Spleen (tissue), 11 donors: ENCODE data around the gene MYOZ2. TPM values are rescaled to one million over a fixed set of nuclear protein-coding genes. Genes with fewer than 3 reads are reported as not detected.

Experiments used
- DNase-seq: peaks from one replicate; pipeline ENCODE4 v3.0.0-alpha.2; 2020
- H3K27ac ChIP-seq, 8 donors: fragments of 200-600 bp; sonication (generic) in 7 of 8; 1 replicate in 4 of 8; 2 replicates in 4 of 8; pipeline versions ENCODE4 v1.5.0 to v1.8.0; 2016 to 2021; ENCODE audit warnings: inconsistent platforms in 4 of 8, mild to moderate bottlenecking in 4 of 8, moderate library complexity in 1 of 8
- H3K27me3 ChIP-seq, 7 donors: fragments of 200-600 bp; sonication (generic) in 6 of 7; replicated peaks in 1 of 7; 1 replicate in 4 of 7; 2 replicates in 3 of 7; pipeline versions ENCODE4 v1.5.0 to v1.8.0; 2016 to 2021; ENCODE audit warnings: inconsistent platforms in 3 of 7, mild to moderate bottlenecking in 1 of 7
- H3K36me3 ChIP-seq, 6 donors: fragments of 200-600 bp; sonication (generic) in 5 of 6; 1 replicate in 4 of 6; 2 replicates in 2 of 6; pipeline versions ENCODE4 v1.5.0 to v1.8.0; 2016 to 2021; ENCODE audit warnings: inconsistent platforms in 2 of 6
- H3K4me1 ChIP-seq, 6 donors: fragments of 200-600 bp; sonication (generic) in 5 of 6; 1 replicate in 3 of 6; 2 replicates in 3 of 6; pipeline versions ENCODE4 v1.5.0 to v1.8.0; 2016 to 2021; ENCODE audit warnings: inconsistent platforms in 3 of 6
- H3K4me3 ChIP-seq, 8 donors: fragments of 200-600 bp; sonication (generic) in 7 of 8; 1 replicate in 4 of 8; 2 replicates in 4 of 8; pipeline versions ENCODE4 v1.5.0 to v1.8.0; 2016 to 2021; ENCODE audit warnings: inconsistent platforms in 4 of 8, mild to moderate bottlenecking in 4 of 8, moderate library complexity in 2 of 8
- H3K9me3 ChIP-seq, 8 donors: fragments of 200-600 bp; sonication (generic) in 7 of 8; 1 replicate in 4 of 8; 2 replicates in 4 of 8; pipeline versions ENCODE4 v1.5.0 to v1.8.0; 2016 to 2021; ENCODE audit warnings: inconsistent platforms in 4 of 8
- POLR2A ChIP-seq, 3 donors: fragments of 450-650 bp; IDR thresholded peaks; one replicate each; pipeline ENCODE4 v1.5.1; 2017; ENCODE audit warnings: antibody characterized with exemption in 3 of 3, mild to moderate bottlenecking in 1 of 3
- POLR2AphosphoS5 ChIP-seq, 3 donors: sonication (generic); formaldehyde crosslinking; IDR thresholded peaks; one replicate each; pipeline ENCODE4 v1.5.1; 2017; ENCODE audit warnings: antibody characterized with exemption in 3 of 3
- WGBS, 5 donors: extraction: QIAGEN DNeasy Blood & Tissue Kit in 3 of 5; methylation state at CpG; one replicate each; pipeline versions ENCODE4 v1.1.5 to v1.1.7; 2013 to 2018; 5-methylcytosine and 5-hydroxymethylcytosine counted together
- intact Hi-C: fragments of 100-400 bp; cut with DNase I; formaldehyde crosslinking; loops from one replicate; pipeline ENCODE4 v1.15.0; 2023; ENCODE audit warnings: low total_unique reads
- polyA plus RNA-seq, 3 donors: library from polyadenylated mRNA; stranded (reverse); fragments of 200-250 nt; gene quantifications; one replicate each; pipeline ENCODE4 v1.2.1, GENCODE V29; 2013
- total RNA-seq, 7 donors: library from RNA; depleted of rRNA in 3 of 7; stranded (reverse); fragments of >200 nt in 3 of 7; fragmentation: NEBNext Ultra II Directional in 4 of 7; extraction: Animal tissue kit (Norgen Biotek cat#: 25700) in 4 of 7; gene quantifications; one replicate each; pipeline versions ENCODE4 v1.1.0 to v1.2.1, GENCODE V29; 2016 to 2021
- TF ChIP-seq, protein P1 (sequence below), 11 experiments: fragments of 200-600 bp in 7 of 11; fragments of 450-650 bp in 4 of 11; sonication (generic) in 4 of 11; IDR thresholded peaks in 8 of 11; conservative IDR thresholded peaks in 3 of 11; 1 replicate in 7 of 11; 2 replicates in 4 of 11; pipeline versions ENCODE4 v1.4.0 to v1.8.0; 2016 to 2021; ENCODE audit warnings: antibody characterized with exemption in 11 of 11, inconsistent platforms in 4 of 11, mild to moderate bottlenecking in 1 of 11
- donor health status: healthy with polysubstance abuse.
- donor health status: DM: no; HTN: no; CAD: no; lungs with moderate emphysema.
- donor health status: DM: no; HTN: no; CAD: no.
- donor health status: Bipolar disorder and iron deficiency.
- donor health status: healthy.
- donor health status: DM: no; HTN: no; CAD: no.
- donor health status: DM: yes; HTN: yes; CAD: no.

The MYOZ2 gene
- total and polyA plus RNA-seq, 10 donors, result 0.26 to 0.54 (median 0.41) TPM; not detected in 1

DNA sequence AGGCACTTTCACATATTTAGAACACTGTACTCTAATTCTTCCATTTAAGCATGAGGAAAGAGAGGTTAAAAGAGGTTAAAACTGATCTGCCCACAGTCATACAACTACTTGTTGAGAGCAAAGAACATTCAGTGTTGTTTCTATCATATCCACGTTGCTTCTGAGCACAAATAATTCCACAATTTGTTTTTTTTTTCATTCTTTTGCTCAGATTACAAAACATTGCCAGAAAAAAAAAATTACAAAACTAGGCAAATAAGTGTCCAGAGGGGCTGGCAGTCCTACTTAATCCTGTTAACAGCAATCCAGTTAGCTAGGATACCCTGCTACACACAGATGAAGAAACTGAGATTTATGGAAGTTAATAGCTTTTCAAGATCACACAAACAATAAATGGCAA is 70.5 kb downstream of the MYOZ2 start:
- WGBS, 5 donors, result 53 to 72% (median 66%) methylated on average over 1 of the region's 1 CpG
- H3K4me3 ChIP-seq, result no peak overlapping the region

DNA sequence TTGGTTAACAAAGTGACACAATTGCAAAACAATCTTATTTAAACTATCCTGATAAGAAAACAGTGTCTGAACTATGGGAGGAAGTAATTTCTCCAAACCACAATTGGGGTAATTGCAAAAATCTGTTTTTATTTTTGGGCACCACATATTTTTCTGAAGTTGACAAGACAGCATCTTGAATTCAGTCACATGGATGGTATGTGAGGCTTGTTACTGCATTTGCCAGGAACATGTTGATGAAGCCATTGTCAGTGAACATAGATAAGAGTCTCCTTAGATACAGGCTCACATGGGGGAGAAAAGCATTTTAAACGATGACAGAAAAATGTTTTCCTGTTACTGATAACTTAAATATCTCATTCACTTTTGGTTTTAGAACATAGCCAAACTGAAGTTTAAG is 71.4 kb downstream of the MYOZ2 start:
- Histone ChIP-seq H3K4me1 (peaks cover 0 to 12% (median 0%) of the 10 kb centered on the region in 6 donors), H3K27me3 (no peaks in the 10 kb centered on the region), H3K4me3 (no peak overlapping the region), H3K36me3 (no peaks in the 10 kb centered on the region), H3K9me3 (no peaks in the 10 kb centered on the region), H3K27ac (peak overlapping the region in 5 of 8 donors; percentile 3 to 56 (median 52))
- DNase-seq, result no peak
- no peak for TF ChIP-seq POLR2AphosphoS5 (IDR thresholded peaks at IDR 0.05)
- TF ChIP-seq POLR2A (IDR thresholded peaks at IDR 0.05), result no peak
- TF ChIP-seq, protein P1, sequence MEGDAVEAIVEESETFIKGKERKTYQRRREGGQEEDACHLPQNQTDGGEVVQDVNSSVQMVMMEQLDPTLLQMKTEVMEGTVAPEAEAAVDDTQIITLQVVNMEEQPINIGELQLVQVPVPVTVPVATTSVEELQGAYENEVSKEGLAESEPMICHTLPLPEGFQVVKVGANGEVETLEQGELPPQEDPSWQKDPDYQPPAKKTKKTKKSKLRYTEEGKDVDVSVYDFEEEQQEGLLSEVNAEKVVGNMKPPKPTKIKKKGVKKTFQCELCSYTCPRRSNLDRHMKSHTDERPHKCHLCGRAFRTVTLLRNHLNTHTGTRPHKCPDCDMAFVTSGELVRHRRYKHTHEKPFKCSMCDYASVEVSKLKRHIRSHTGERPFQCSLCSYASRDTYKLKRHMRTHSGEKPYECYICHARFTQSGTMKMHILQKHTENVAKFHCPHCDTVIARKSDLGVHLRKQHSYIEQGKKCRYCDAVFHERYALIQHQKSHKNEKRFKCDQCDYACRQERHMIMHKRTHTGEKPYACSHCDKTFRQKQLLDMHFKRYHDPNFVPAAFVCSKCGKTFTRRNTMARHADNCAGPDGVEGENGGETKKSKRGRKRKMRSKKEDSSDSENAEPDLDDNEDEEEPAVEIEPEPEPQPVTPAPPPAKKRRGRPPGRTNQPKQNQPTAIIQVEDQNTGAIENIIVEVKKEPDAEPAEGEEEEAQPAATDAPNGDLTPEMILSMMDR (IDR thresholded peaks at IDR 0.05 in 8 of 11, conservative IDR thresholded peaks at IDR 0.05 in 3 of 11), result no peak
- intact Hi-C loops, result no loop called here
- WGBS, 5 donors, result 11 to 18% (median 15%) methylated on average over 1 of the region's 1 CpG

More for the DNA sequence above, 70.5 kb downstream of the MYOZ2 start:
- no peak for DNase-seq
- Histone ChIP-seq H3K27me3 (no peaks in the 10 kb centered on the region), H3K27ac (peak overlapping the region in 6 of 8 donors; percentile 3 to 56 (median 50)), H3K36me3 (no peaks in the 10 kb centered on the region), H3K9me3 (no peaks in the 10 kb centered on the region), H3K4me1 (peaks cover 0 to 4% (median 0%) of the 10 kb centered on the region in 6 donors)
- intact Hi-C loops, result no loop called here
- TF ChIP-seq, protein P1 (IDR thresholded peaks at IDR 0.05 in 8 of 11, conservative IDR thresholded peaks at IDR 0.05 in 3 of 11), result no peak
- no peak for TF ChIP-seq POLR2AphosphoS5 (IDR thresholded peaks at IDR 0.05)

DNA sequence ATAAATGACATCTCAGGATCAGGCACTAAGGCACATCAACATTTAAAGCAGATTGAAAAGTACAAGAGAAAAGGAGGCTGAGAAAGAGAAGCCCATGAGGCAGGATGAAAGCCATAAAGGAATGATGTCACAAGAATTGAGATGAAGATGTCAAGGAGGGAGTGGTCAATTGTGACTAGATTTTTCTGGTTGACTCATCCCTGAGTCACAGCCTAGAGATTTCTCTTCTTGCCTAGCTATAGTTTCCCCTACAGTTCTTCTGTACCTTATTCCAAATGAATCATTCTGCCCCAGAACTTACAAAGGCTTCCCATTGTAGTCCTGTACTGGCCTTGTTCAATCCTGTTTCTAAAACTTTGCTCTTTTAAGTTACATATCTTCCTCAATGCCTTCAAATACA is 73.4 kb downstream of the MYOZ2 start:
- Histone ChIP-seq H3K27ac (peak overlapping the region in 1 of 8 donors; percentile 21), H3K4me3 (no peak overlapping the region), H3K9me3 (no peaks in the 10 kb centered on the region), H3K27me3 (no peaks in the 10 kb centered on the region), H3K36me3 (no peaks in the 10 kb centered on the region), H3K4me1 (peaks cover 0 to 26% (median 11%) of the 10 kb centered on the region in 6 donors)
- intact Hi-C loops, result no loop called here
- TF ChIP-seq, protein P1 (IDR thresholded peaks at IDR 0.05 in 8 of 11, conservative IDR thresholded peaks at IDR 0.05 in 3 of 11), result no peak
- TF ChIP-seq POLR2A (IDR thresholded peaks at IDR 0.05) (no peak), POLR2AphosphoS5 (IDR thresholded peaks at IDR 0.05) (no peak)
- no peak for DNase-seq

DNA sequence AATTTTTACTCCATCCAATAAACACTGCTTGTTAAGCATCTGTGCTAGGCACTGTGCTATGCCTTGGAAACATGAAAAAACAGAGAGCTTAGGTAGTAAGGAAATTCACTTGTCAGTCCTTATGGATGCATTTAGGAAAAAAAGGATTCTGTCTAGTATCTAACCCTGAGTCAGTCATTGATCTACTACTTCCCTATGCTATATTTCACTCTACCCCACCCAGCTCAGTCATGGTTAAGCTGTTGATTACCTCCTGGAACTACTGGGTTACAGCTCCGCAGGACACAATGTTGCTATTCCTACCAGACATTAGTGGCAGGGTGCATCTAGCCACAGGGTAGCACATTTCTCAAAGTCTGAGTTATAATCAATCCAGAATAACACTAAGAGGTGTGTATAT is 74.0 kb downstream of the MYOZ2 start:
- WGBS, 5 donors, result 90 to 100% (median 93%) methylated on average over 1 of the region's 1 CpG
- no peaks in the 10 kb centered on the region for H3K36me3 ChIP-seq
- peaks cover 0 to 30% (median 13%) of the 10 kb centered on the region in 6 donors for H3K4me1 ChIP-seq
- H3K9me3 ChIP-seq, result no peaks in the 10 kb centered on the region
- TF ChIP-seq, protein P1 (IDR thresholded peaks at IDR 0.05 in 8 of 11, conservative IDR thresholded peaks at IDR 0.05 in 3 of 11), result no peak
- TF ChIP-seq POLR2A (IDR thresholded peaks at IDR 0.05) (no peak), POLR2AphosphoS5 (IDR thresholded peaks at IDR 0.05) (no peak)
- no peak for DNase-seq
- no peak overlapping the region for H3K27ac ChIP-seq
- no peak overlapping the region for H3K4me3 ChIP-seq
- no peaks in the 10 kb centered on the region for H3K27me3 ChIP-seq
- intact Hi-C loops, result no loop called here
